Dermis microvascular lymphatic vessel endothelial cell (primary cell): ENCODE measurements around the gene CYP2A7. TPM values are rescaled to one million over a fixed set of nuclear protein-coding genes. Genes with fewer than 3 reads are reported as not detected.
"Not testable (repeated sequence)": the region's sequence is repeated elsewhere in the genome, so short reads cannot be mapped to it uniquely, and the experiment has no call there.

ENCODE experiments used
- DNase-seq, 2 donors: peaks; one replicate each; pipeline versions ENCODE4 v3.0.0 to v3.0.0-alpha.2; 2010; ENCODE audit warnings: low read depth in 2 of 2
- total RNA-seq: library from RNA; depleted of rRNA; stranded (reverse); fragments of >200 nt; gene quantifications from 2 replicates; pipeline ENCODE4 v1.2.1, GENCODE V29; 2014

Gene CYP2A7
- total RNA-seq, 1 donor from 2014 or later, result not detected

DNA sequence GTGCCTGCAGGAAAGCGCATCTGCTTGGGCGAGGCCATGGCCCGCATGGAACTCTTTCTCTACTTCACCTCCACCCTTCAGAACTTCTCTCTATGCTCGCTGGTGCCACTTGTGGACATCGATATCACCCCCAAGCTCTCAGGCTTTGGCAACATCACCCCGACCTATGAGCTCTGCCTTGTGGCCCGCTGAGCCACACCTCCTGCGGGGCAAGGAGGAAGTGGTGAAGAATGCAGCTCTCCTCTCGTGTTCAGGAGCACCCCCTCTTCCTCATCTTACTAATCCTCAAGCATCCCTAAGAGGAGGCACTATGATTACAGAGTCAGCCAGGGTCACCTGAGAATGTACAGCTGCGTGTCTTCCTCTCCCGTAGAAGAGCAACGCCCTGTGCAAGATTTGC, 17.9 kb upstream of the CYP2A7 start:
- not testable (repeated sequence) for DNase-seq

DNA sequence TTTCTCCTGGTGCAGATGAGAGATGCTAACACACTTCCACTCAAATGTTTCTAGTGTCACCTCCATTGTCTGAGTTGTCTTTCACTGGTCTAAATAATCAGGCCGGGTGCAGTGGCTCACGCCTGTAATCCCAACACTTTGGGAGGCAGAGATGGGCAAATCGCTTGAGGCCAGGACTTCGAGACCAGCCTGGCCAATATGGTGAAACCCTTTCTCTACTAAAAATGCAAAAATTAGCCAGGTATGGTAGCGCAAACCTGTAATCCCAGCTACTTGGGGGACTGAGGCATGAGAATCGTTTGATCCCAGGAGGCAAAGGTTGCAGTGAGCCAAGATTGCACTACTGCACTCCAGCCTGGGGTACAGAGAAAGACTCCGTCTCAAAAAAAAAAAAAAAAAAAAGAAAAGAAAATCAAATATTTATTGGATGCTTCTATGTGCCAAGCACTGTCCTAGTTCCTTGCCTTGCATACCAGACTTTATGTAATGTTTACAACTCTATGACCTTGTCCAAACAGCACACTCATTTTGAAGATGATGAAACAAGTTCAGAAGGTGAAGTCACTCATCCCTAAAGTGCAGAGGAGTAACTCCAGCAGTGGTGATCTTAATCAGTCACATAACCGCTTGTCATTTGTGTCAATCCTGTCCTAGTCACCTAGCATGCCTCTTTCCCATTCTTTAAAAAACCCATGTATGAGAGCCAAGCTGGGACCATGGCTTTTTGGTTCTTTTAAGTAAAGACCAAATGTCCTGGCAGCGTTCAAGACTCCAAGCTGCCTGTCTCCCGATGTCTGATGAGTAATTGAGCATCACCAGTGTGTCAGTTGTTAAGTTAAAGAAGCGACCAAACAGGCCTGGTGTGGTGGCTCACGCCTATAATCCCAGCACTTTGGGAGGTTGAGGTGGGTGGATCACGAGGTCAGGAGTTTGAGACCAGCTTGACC, 15.1 kb upstream of the CYP2A7 start:
- DNase-seq, result not testable (repeated sequence)

DNA sequence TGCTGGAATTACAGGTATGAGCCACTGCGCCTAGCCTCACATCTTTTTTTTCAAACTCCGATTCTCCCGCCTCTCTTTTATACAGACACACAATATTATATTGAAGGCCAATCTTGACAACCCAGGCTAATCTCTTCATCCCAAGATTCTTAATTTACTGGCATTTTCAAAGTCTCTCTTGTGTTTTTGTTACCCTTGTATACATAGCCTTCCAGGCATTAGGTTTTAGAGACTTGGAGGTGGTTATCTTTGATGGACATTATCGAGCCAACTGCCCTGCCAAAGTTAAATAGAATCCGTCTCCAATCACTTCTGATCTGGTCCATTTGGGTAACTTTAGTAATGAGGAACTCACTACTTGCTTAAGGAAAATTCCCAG, 14.4 kb upstream of the CYP2A7 start:
- DNase-seq, result no peak

GRCh38 chr19:40893112-40893511, 11.1 kb upstream of the CYP2A7 start:
- DNase-seq, result no peak

- DNase-seq, result no peak
Observed at GRCh38 chr19:40889366-40889765, 7.3 kb upstream of the CYP2A7 start.

- DNase-seq, result no peak
Observed at GRCh38 chr19:40888191-40888590, 6.2 kb upstream of the CYP2A7 start.

GRCh38 chr19:40884187-40884931, 2.3 kb upstream of the CYP2A7 start:
- not testable (repeated sequence) for DNase-seq

DNA sequence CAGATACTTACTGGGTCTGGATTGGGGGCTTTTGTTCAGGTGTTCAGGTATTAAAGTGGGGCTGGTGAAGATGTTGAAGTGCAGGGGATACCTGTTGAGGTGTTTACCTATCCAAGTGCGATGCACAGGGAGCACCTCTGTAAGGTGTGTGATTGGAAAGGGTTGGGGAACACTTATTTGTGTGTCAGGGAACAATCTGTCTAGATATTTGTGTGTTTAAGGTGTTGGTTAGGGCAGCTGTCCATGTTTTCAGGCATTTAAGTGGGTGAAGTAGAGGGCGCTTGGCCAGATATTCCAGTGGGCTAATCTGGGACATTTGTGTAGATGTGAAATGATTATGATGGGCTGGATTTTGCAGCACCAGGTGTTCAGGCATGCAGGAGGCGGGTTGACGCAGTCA, 2.7 kb downstream of the CYP2A7 start:
- DNase-seq, result not testable (repeated sequence)

DNA sequence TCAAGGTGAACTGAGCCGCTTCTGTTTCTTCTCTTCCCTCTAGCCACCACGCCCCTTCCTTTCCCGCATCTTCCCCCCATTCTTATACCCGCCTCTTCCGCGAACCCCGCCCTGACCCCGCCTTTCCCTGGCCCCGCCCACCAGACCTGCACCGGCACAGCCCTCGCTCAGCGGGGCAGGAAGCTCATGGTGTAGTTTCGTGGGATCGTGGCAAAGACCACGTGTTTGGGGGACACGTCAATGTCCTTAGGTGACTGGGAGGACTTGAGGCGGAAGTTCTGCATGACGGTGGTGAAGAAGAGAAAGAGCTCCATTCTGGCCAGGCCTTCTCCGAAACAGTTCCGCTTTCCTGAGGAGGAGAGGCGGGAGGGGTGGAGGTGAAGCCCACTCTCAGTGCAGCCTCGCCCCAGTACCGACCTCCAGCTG, 6.5 kb downstream of the CYP2A7 start:
- not testable (repeated sequence) for DNase-seq

DNA sequence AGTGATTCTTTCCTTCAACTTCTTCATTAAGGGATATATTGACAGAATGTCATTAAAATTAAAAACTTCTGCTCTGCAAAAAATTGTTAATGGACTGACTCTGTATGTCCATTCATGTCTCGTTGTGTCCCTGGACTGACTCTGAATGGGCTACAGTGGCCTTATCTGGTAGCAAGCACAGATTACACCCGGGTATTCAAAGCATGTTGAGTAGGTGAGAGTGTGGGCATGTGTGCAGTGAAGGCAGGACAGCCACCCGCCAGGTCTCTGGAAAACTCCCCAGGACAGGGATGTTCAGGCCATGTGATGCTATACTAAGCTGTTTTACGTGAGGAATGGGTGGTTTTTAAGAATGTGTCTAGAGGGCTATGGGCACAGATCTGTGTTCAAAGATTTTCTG, 7.2 kb downstream of the CYP2A7 start:
- DNase-seq, result not testable (repeated sequence)

- not testable (repeated sequence) for DNase-seq
Observed at GRCh38 chr19:40873873-40874272, 8.2 kb downstream of the CYP2A7 start.

DNA sequence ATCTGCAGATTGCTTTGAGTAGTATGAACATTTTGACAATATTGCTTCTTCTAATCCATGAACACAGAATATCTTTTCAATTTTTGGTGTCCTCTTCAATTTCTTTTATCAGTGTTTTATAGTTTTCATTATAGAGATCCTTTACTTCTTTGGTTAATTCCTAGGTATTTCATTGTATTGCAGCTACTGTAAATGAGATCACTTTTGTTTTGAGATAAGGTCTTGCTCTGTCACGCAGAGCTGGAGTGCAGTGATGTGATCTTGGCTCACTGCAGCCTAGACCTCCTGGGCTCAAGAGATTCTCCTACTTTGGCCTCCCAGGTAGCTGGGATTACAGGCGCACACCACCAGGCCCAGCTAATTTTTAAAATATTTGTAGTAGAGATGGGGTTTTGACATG, 9.8 kb downstream of the CYP2A7 start:
- no peak for DNase-seq

DNA sequence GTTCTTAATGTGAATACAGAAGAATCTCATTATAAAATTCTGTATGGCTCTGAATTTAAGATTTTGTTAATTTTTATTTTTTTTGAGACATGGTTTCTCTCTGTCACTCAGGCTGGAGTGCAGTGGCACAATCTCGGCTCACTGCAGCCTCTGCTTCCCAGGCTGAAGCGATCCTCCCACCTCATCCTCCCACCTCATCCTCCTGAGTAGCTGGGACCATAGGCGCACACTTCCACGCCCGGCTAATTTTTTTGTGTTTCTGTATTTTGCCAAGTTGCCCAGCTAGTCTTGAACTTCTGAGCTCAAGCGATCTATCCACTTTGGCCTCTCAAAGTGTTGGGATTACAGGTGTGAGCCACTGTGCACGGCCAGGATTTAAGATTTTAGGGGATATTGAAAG, 14.3 kb downstream of the CYP2A7 start:
- no peak for DNase-seq

DNA sequence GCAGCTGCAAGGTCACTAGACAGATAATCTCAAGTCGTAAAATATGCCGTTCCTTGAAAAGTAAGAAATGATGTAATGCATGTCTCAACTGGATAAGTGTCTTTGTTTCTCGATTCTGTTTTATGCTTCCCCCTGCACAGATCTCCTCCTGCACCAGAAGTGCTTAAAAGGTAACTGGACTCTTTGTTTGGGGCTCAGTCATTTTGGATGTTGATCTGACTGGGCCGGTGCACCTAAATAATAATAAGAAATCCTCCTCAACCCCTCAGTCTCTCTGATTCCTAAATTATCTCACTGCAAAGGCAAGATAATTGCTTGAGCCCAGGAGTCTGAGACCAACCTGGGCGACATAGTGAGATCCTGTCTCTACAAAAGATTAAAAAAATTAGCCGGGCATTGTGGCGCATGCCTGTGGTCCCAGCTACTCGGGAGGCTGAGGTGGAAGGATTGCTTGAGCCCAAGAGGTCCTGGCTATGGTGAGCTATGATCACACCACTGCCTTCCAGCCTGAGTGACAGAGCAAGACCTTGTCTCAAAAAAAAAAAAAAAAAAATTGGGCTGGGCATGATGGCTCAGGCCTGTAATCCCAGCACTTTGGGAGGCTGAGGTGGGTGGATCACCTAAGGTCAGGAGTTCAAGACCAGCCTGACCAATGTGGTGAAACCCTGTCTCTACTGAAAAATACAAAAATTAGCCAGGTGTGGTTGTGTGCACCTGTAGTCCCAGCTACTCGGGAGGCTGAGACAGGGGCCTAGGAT, 17.1 kb downstream of the CYP2A7 start:
- not testable (repeated sequence) for DNase-seq

GRCh38 chr19:40862785-40863184, 19.2 kb downstream of the CYP2A7 start:
- DNase-seq, result no peak

DNA sequence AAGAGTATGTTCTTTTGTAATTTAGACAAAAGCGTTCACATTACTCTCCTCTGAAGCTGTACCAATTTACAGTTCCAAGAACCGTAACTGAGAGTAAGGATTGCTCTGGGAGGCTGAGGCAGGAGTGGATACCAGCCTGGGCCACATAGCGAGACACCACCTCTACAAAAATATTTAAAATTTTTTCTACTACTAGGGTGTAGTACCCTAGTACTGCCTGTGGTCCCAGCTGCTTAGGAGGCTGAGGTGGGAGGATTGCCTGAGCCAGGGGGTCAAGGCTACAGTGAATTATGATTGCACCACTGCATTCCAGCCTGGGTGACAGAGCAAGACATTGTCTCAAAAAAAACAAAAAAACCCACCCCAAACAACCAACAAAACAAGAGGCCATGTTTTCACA, 19.7 kb downstream of the CYP2A7 start:
- no peak for DNase-seq

DNA sequence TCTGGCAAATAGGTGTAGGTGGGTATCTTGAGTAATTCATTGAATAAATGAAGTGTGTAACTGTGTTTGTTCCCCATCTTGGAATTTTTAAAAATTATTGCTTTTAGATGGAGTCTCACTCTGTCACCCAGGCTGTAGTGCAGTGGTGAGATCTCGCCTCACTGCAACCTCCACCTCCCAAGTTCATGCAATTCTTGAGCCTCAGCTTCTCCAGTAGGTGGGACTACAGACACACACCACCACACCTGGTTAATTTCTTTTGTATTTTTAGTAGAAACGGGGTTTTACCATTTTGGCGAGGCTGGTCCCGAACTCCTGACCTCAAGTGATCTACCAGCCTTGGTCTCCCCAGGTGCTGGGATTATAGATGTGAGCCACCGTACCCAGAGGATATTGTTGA, 23.9 kb downstream of the CYP2A7 start:
- DNase-seq, result no peak

- not testable (repeated sequence) for DNase-seq
Observed at GRCh38 chr19:40852467-40853152, 29.4 kb downstream of the CYP2A7 start.

- not testable (repeated sequence) for DNase-seq
Observed at GRCh38 chr19:40850277-40850676, 31.8 kb downstream of the CYP2A7 start, which contains the start of gene CYP2A6. Gene CYP2A6, minus strand, starts transcription at chr19:40850447. Its CDS starts 21 bp downstream, at chr19:40850426.

- DNase-seq, result not testable (repeated sequence)
Observed at GRCh38 chr19:40846722-40847121, 35.3 kb downstream of the CYP2A7 start.

DNA sequence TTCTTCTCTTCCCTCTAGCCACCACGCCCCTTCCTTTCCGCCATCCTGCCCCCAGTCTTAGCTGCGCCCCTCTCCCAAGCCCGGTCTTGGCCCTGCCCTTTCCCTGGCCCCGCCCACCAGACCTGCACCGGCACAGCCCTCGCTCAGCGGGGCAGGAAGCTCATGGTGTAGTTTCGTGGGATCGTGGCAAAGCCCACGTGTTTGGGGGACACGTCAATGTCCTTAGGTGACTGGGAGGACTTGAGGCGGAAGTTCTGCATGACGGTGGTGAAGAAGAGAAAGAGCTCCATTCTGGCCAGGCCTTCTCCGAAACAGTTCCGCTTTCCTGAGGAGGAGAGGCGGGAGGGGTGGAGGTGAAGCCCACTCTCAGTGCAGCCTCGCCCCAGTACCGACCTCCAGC, 38.4 kb downstream of the CYP2A7 start:
- not testable (repeated sequence) for DNase-seq
